ENCODE measurements around the gene LRRC74B.

- TF ChIP-seq CTCF (conservative IDR thresholded peaks at IDR 0.05 in 1 of 2, IDR thresholded peaks at IDR 0.05 in 1 of 2; ENCODE audit: extremely low read depth in 1 of 2, insufficient read depth in 1 of 2, low read depth in 1 of 2, low read length in 2 of 2), result no peak
- TF ChIP-seq EZH2 (IDR thresholded peaks at IDR 0.05; ENCODE audit: borderline replicate concordance, low read length), result no peak
Measured at GRCh38 chr22:21012446-21013407, 33.0 kb upstream of the LRRC74B start.

All from mammary epithelial cell (primary cell).